OCI-LY1 (cell line): Measurements from ENCODE around the gene TTL.

Source experiments
- H2AFZ ChIP-seq: fragments of 200-600 bp; sonication (generic), shearing (Covaris generic); 2 replicates; pipeline ENCODE4 v1.6.0; 2014; ENCODE audit warnings: antibody characterized with exemption, mild to moderate bottlenecking, low read length
- H3F3A ChIP-seq: fragments of 200-600 bp; sonication (generic), shearing (Covaris generic); 2 replicates; pipeline ENCODE4 v1.6.0; 2014; ENCODE audit warnings: mild to moderate bottlenecking, antibody characterized with exemption, low read length, moderate library complexity; ENCODE audit not compliant: insufficient read depth
- H3K27ac ChIP-seq: fragments of 200-600 bp; sonication (generic); 2 replicates; pipeline ENCODE4 v1.5.1; 2014; ENCODE audit warnings: low read length, mixed run types, mild to moderate bottlenecking, low read depth; ENCODE audit not compliant: poor library complexity, severe bottlenecking
- H3K27me3 ChIP-seq: fragments of 200-600 bp; sonication (generic); 2 replicates; pipeline ENCODE4 v1.6.0; 2014; ENCODE audit warnings: antibody characterized with exemption, mild to moderate bottlenecking, low read length, moderate library complexity; ENCODE audit not compliant: insufficient read depth
- H3K36me3 ChIP-seq: fragments of 200-600 bp; sonication (generic); 2 replicates; pipeline ENCODE4 v1.6.1; 2014; ENCODE audit warnings: mild to moderate bottlenecking, antibody characterized with exemption, low read length, moderate library complexity, mixed read lengths; ENCODE audit not compliant: insufficient read depth
- H3K4me1 ChIP-seq: fragments of 200-600 bp; sonication (generic); 2 replicates; pipeline ENCODE4 v1.5.1; 2014; ENCODE audit warnings: mild to moderate bottlenecking, low read length, moderate library complexity; ENCODE audit not compliant: insufficient read depth, severe bottlenecking
- H3K4me2 ChIP-seq: fragments of 200-600 bp; sonication (generic), shearing (Covaris generic); 2 replicates; pipeline ENCODE4 v1.6.1; 2014; ENCODE audit warnings: low read length
- H3K4me3 ChIP-seq: fragments of 200-600 bp; sonication (generic); 2 replicates; pipeline ENCODE4 v1.5.1; 2014; ENCODE audit warnings: low read length, low read depth, mild to moderate bottlenecking, mixed read lengths; ENCODE audit not compliant: poor library complexity, severe bottlenecking
- H3K79me2 ChIP-seq: fragments of 200-600 bp; shearing (Covaris generic); 2 replicates; pipeline ENCODE4 v1.6.1; 2016; ENCODE audit warnings: mixed run types, low read length, mixed read lengths; ENCODE audit not compliant: insufficient read depth
- H3K9ac ChIP-seq: fragments of 200-600 bp; sonication (generic), shearing (Covaris generic); 2 replicates; pipeline ENCODE4 v1.6.1; 2014; ENCODE audit warnings: mild to moderate bottlenecking, low read length, mixed read lengths
- H3K9me2 ChIP-seq: fragments of 200-600 bp; sonication (generic), shearing (Covaris generic); 2 replicates; pipeline ENCODE4 v1.6.1; 2014; ENCODE audit warnings: low read depth, mild to moderate bottlenecking, low read length, mixed read lengths
- H3K9me3 ChIP-seq: fragments of 200-600 bp; shearing (Covaris generic); 2 replicates; pipeline ENCODE4 v1.6.1; 2014; ENCODE audit warnings: low read length, mixed read lengths
- H4K20me1 ChIP-seq: fragments of 200-600 bp; sonication (generic), shearing (Covaris generic); 2 replicates; pipeline ENCODE4 v1.6.0; 2016; ENCODE audit warnings: mild to moderate bottlenecking, low read length; ENCODE audit not compliant: insufficient read depth
- EZH2 ChIP-seq: fragments of 200-600 bp; sonication (generic), shearing (Covaris generic); IDR thresholded peaks from 2 replicates; pipeline ENCODE4 v1.8.0; 2017; ENCODE audit warnings: borderline replicate concordance, mixed run types, mild to moderate bottlenecking, antibody characterized with exemption, low read length, moderate library complexity, mixed read lengths
- TF ChIP-seq, protein P1 (sequence below): fragments of 200-600 bp; sonication (generic), shearing (Covaris generic); IDR thresholded peaks from 2 replicates; pipeline ENCODE4 v1.5.1; 2017; ENCODE audit warnings: mild to moderate bottlenecking, antibody characterized with exemption, low read length, moderate library complexity, mixed read lengths

The TTL gene

DNA sequence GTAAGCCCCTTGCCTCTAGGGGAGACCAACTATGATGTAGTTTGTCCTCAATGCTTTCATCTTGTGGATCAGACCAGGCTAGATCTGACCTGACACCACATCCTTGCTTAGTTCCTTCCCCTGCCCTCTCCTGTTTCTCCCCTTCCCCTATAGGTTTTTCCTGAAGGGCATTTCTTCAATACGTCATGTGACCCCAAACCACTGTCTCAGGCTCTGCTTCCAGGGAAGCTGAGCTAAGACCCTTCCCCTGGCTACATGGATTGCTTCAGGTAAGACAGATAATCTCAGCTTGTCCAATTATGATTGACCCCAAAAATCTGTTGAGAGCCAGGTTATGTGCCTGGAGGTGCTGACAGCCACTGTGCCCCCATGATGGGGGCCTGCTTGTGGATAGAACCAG, 22.6 kb upstream of the TTL start:
- Histone ChIP-seq H3K27me3 (0 out of 2 replicates have a peak, but pooled peaks cover 3% of the 10 kb centered on the region), H3K4me3 (no peak overlapping the region), H3K9ac (no peak overlapping the region), H3K36me3 (no peaks in the 10 kb centered on the region), H2AFZ (no peak overlapping the region), H3K4me1 (no peaks in the 10 kb centered on the region), H3K4me2 (no peak overlapping the region), H3K9me2 (no peaks in the 10 kb centered on the region), H3F3A (no peaks in the 10 kb centered on the region), H4K20me1 (no peaks in the 10 kb centered on the region), H3K79me2 (no peaks in the 10 kb centered on the region), H3K27ac (no peak overlapping the region), H3K9me3 (no peaks in the 10 kb centered on the region)
- no peak for TF ChIP-seq EZH2
- TF ChIP-seq, protein P1, sequence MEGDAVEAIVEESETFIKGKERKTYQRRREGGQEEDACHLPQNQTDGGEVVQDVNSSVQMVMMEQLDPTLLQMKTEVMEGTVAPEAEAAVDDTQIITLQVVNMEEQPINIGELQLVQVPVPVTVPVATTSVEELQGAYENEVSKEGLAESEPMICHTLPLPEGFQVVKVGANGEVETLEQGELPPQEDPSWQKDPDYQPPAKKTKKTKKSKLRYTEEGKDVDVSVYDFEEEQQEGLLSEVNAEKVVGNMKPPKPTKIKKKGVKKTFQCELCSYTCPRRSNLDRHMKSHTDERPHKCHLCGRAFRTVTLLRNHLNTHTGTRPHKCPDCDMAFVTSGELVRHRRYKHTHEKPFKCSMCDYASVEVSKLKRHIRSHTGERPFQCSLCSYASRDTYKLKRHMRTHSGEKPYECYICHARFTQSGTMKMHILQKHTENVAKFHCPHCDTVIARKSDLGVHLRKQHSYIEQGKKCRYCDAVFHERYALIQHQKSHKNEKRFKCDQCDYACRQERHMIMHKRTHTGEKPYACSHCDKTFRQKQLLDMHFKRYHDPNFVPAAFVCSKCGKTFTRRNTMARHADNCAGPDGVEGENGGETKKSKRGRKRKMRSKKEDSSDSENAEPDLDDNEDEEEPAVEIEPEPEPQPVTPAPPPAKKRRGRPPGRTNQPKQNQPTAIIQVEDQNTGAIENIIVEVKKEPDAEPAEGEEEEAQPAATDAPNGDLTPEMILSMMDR = no peak

DNA sequence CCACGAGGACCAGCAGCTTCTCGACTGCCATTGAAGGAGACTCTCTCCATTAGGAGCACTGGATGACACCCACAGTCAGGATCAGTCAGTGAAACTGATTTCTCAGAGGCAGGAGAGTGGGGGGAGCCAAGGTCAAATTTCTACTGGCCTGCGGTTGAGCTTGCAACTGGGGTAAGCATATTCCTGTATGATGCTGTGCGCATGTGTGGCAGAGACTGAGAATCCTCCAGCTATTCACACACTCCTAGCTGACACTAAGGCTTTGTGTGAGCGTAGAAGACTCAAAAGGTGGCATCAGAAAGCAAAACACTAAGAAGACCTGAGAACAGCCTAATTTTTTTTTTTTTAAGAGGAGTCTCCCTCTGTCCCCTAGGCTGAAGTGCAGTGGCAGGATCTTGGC, 19.8 kb upstream of the TTL start:
- TF ChIP-seq, protein P1 = no peak
- no peak for TF ChIP-seq EZH2
- H3K4me1 ChIP-seq = no peaks in the 10 kb centered on the region
- no peak overlapping the region for H2AFZ ChIP-seq
- no peaks in the 10 kb centered on the region for H3K9me3 ChIP-seq
- H3K36me3 ChIP-seq = no peaks in the 10 kb centered on the region
- 0 out of 2 replicates have a peak, but pooled peaks cover 2% of the 10 kb centered on the region for H3K27me3 ChIP-seq
- H3K9ac ChIP-seq = no peak overlapping the region
- no peaks in the 10 kb centered on the region for H3K79me2 ChIP-seq
- H3K4me2 ChIP-seq = no peak overlapping the region
- no peaks in the 10 kb centered on the region for H4K20me1 ChIP-seq
- no peaks in the 10 kb centered on the region for H3K9me2 ChIP-seq
- H3K27ac ChIP-seq = no peak overlapping the region
- no peak overlapping the region for H3K4me3 ChIP-seq
- H3F3A ChIP-seq = no peaks in the 10 kb centered on the region

DNA sequence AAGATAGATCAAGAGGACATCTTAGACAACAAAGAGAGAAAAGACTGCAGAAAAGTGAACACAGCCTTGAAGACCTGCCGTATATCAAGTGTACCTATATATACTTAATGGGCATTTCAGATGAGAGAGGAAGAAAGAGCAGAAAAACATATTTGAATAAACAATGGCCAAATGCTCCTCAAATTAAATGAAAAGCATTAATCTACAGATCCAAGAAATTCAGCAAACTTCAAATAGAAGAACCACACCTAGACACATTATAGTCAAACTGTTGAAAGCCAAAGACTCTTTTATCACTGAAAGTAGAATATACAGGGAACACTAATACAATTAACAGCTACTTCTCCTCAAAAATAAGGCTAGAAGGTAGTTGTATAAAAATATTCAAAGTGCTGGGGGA, 18.7 kb upstream of the TTL start:
- H3K4me2 ChIP-seq = no peak overlapping the region
- TF ChIP-seq, protein P1 = no peak
- no peak for TF ChIP-seq EZH2
- no peaks in the 10 kb centered on the region for H3K9me3 ChIP-seq
- no peaks in the 10 kb centered on the region for H4K20me1 ChIP-seq
- no peak overlapping the region for H2AFZ ChIP-seq
- no peak overlapping the region for H3K9ac ChIP-seq
- no peaks in the 10 kb centered on the region for H3K79me2 ChIP-seq
- no peaks in the 10 kb centered on the region for H3K27me3 ChIP-seq
- H3K4me1 ChIP-seq = no peaks in the 10 kb centered on the region
- no peaks in the 10 kb centered on the region for H3K9me2 ChIP-seq
- no peak overlapping the region for H3K4me3 ChIP-seq
- H3F3A ChIP-seq = no peaks in the 10 kb centered on the region
- H3K36me3 ChIP-seq = no peaks in the 10 kb centered on the region
- H3K27ac ChIP-seq = no peak overlapping the region
